HepG2 (cell line): ENCODE results near the gene SLC6A9. TPM values are rescaled to one million over a fixed set of nuclear protein-coding genes. Genes with fewer than 3 reads are reported as not detected.
A peak's percentile ranks its signal among the peaks of the same experiment; 100 is the strongest.

Experiments used
- ATAD3A ChIP-seq: sonication (generic); formaldehyde crosslinking; IDR thresholded peaks from 2 replicates; pipeline ENCODE4 v1.4.0; 2020; ENCODE audit warnings: missing genetic modification reagents
- ATF2 ChIP-seq: sonication (generic); formaldehyde crosslinking; IDR thresholded peaks from 2 replicates; pipeline ENCODE4 v1.4.0; 2020; ENCODE audit warnings: missing genetic modification reagents
- ATF7-NPFF ChIP-seq: sonication (generic); formaldehyde crosslinking; IDR thresholded peaks from 2 replicates; pipeline ENCODE4 v1.8.1; 2023; ENCODE audit warnings: mild to moderate bottlenecking, low read depth, missing genetic modification reagents, moderate library complexity
- ELF1 ChIP-seq: sonication (generic); formaldehyde crosslinking; IDR thresholded peaks from 2 replicates; pipeline ENCODE4 v1.4.0; 2020; ENCODE audit warnings: missing genetic modification reagents
- GABPB1 ChIP-seq: IDR thresholded peaks from 2 replicates; pipeline ENCODE4 v1.6.1; 2016; ENCODE audit warnings: mild to moderate bottlenecking, missing genetic modification reagents, moderate library complexity, missing compliant biosample characterization
- HOXA3 ChIP-seq: sonication (generic); formaldehyde crosslinking; IDR thresholded peaks from 2 replicates; pipeline ENCODE4 v1.5.0; 2020; ENCODE audit warnings: missing genetic modification reagents
- SALL1 ChIP-seq: sonication (generic); formaldehyde crosslinking; IDR thresholded peaks from 2 replicates; pipeline ENCODE4 v1.8.0; 2022; ENCODE audit warnings: mild to moderate bottlenecking, missing genetic modification reagents
- SALL2 ChIP-seq: sonication (generic); formaldehyde crosslinking; IDR thresholded peaks from 2 replicates; pipeline ENCODE4 v1.8.1; 2023; ENCODE audit warnings: mild to moderate bottlenecking, missing genetic modification reagents, inconsistent platforms
- SPEN ChIP-seq: sonication (generic); formaldehyde crosslinking; IDR thresholded peaks from 2 replicates; pipeline ENCODE4 v1.5.1; 2020; ENCODE audit warnings: low read depth, mild to moderate bottlenecking, missing genetic modification reagents
- U2AF1 ChIP-seq: fragments of 200-400 bp; formaldehyde crosslinking; optimal IDR thresholded peaks from 2 replicates; pipeline ENCODE3; 2017; ENCODE audit warnings: mild to moderate bottlenecking, low read depth, low read length
- YY1 ChIP-seq: IDR thresholded peaks from 2 replicates; pipeline ENCODE4 v1.6.1; 2011; ENCODE audit warnings: low read length, low read depth, moderate library complexity, mild to moderate bottlenecking; ENCODE audit not compliant: insufficient read depth, insufficient replicate concordance
- ZC3H13 ChIP-seq: sonication (generic); formaldehyde crosslinking; IDR thresholded peaks from 2 replicates; pipeline ENCODE4 v1.8.1; 2023; ENCODE audit warnings: mild to moderate bottlenecking, missing genetic modification reagents, moderate library complexity
- ZFP91 ChIP-seq: sonication (generic); formaldehyde crosslinking; IDR thresholded peaks from 2 replicates; pipeline ENCODE4 v1.9.0; 2022; ENCODE audit warnings: missing genetic modification reagents, mild to moderate bottlenecking, borderline replicate concordance
- ZNF160 ChIP-seq: sonication (generic); formaldehyde crosslinking; IDR thresholded peaks from 2 replicates; pipeline ENCODE4 v1.8.0; 2022; ENCODE audit warnings: mild to moderate bottlenecking, inconsistent platforms, missing genetic modification reagents
- ZNF30 ChIP-seq: sonication (generic); formaldehyde crosslinking; IDR thresholded peaks from 2 replicates; pipeline ENCODE4 v1.5.0; 2020; ENCODE audit warnings: mild to moderate bottlenecking, missing genetic modification reagents
- ZNF724P ChIP-seq: sonication (generic); formaldehyde crosslinking; IDR thresholded peaks from 2 replicates; pipeline ENCODE4 v1.8.0; 2022; ENCODE audit warnings: missing genetic modification reagents, borderline replicate concordance
- ZNF792 ChIP-seq: IDR thresholded peaks from 2 replicates; pipeline ENCODE4 v1.6.1; 2016
- ZNF891 ChIP-seq: sonication (generic); formaldehyde crosslinking; IDR thresholded peaks from 2 replicates; pipeline ENCODE4 v1.5.0; 2020; ENCODE audit warnings: mild to moderate bottlenecking, missing genetic modification reagents
- polyA plus RNA-seq, 8 experiments: library from polyadenylated mRNA; depleted of rRNA in 3 of 8; stranded (reverse) in 7 of 8; unstranded in 1 of 8; fragments of >200 nt; fragmentation: Illumina TruSeq in 4 of 8; extraction: Trizol in 4 of 8; gene quantifications; 2 replicates each; pipeline versions ENCODE4 v1.2.1 to v1.2.3, GENCODE V29; 2011 to 2016; ENCODE audit warnings: low read depth in 4 of 8, missing spikeins in 1 of 8, mixed read lengths in 1 of 8; ENCODE audit not compliant: insufficient read depth in 1 of 8
- total RNA-seq, 5 experiments: library from RNA; depleted of rRNA; stranded (reverse); fragments of >200 nt; fragmentation: Illumina TruSeq; extraction: Trizol; gene quantifications; 2 replicates each; pipeline ENCODE4 v1.2.3, GENCODE V29; 2016; ENCODE audit warnings: low read depth in 1 of 5
- TF ChIP-seq, protein P1 (sequence below): IDR thresholded peaks from 2 replicates; pipeline ENCODE4 v1.6.1; 2016; ENCODE audit warnings: mild to moderate bottlenecking, missing biosample characterization, missing genetic modification reagents
- TF ChIP-seq, protein P2 (sequence below): IDR thresholded peaks from 2 replicates; pipeline ENCODE4 v1.6.1; 2016; ENCODE audit warnings: mild to moderate bottlenecking

Gene SLC6A9
- total and polyA plus RNA-seq, 2 of the 13 experiments (the other 11 are each of a cell fraction or from before 2014, with no cell fraction given): 8.5 to 9.9 TPM

DNA sequence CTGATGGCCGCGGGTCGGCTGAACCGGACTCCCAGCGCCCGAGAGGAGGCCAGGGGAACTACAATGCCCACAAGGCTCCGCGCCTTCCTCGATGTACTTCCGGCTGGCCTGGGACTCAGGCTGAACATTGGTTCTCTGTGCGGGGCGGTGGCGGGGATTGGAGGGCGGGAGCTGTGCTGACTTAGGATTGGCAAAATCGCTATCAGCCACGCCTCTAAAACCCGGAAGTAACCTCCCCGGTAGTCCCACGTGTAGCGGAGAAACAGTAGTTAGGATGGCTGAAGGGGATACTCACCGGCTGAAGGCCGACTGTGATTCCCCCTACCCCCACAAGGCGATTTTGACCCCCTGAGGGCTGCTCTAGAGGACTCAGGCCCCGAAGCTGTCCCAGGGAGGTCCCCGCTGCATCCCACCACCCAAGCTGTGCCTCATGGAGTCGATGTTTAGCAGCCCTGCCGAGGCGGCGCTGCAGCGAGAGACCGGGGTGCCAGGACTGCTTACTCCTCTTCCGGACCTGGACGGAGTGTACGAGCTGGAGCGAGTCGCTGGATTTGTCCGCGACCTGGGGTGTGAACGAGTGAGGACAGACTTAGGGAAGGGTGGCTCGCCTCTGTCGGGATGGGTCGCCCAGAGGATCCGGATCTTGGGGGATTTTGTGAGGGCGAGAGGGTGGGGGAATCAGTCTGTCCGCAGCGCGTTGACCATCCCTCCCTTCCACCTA is 61.4 kb downstream of the SLC6A9 start, which contains the start of gene DPH2 (continued):
- TF ChIP-seq ATF2 (CRISPR knock-in tag): no peak
- TF ChIP-seq ZC3H13 (CRISPR knock-in tag): 0 out of 2 replicates have a peak, but pooled peaks have one; percentile 0
- peak; percentile 43 for TF ChIP-seq YY1
- TF ChIP-seq ELF1 (CRISPR knock-in tag): peak; percentile 86
- no peak for TF ChIP-seq U2AF1
- TF ChIP-seq HOXA3 (CRISPR knock-in tag): peak; percentile 40; the same call in 1 of the 2 replicates
- TF ChIP-seq ZNF891 (CRISPR knock-in tag): peak; percentile 23; the same call in 1 of the 2 replicates
- TF ChIP-seq ZFP91 (CRISPR knock-in tag): no peak; the same call in 1 of the 2 replicates
- TF ChIP-seq SPEN (CRISPR knock-in tag): peak; percentile 30; the same call in 1 of the 2 replicates
- TF ChIP-seq ZNF724P: peak; percentile 45; the same call in 1 of the 2 replicates
- TF ChIP-seq ATAD3A (CRISPR knock-in tag): no peak
- TF ChIP-seq, protein P1, sequence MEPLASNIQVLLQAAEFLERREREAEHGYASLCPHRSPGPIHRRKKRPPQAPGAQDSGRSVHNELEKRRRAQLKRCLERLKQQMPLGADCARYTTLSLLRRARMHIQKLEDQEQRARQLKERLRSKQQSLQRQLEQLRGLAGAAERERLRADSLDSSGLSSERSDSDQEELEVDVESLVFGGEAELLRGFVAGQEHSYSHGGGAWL (CRISPR knock-in tag): peak; percentile 64; the same call in 1 of the 2 replicates
- TF ChIP-seq ZNF160 (CRISPR knock-in tag): no peak
- TF ChIP-seq GABPB1 (CRISPR knock-in tag): peak; percentile 97
- TF ChIP-seq ZNF30 (CRISPR knock-in tag): no peak
- 0 out of 2 replicates have a peak, but pooled peaks have one; percentile 18 for TF ChIP-seq ZNF792 (CRISPR knock-in tag)
- 0 out of 2 replicates have a peak, but pooled peaks have one; percentile 24 for TF ChIP-seq SALL2 (CRISPR knock-in tag)
- TF ChIP-seq ATF7-NPFF (CRISPR knock-in tag): peak; percentile 55; the same call in 1 of the 2 replicates
- TF ChIP-seq SALL1 (CRISPR knock-in tag): peak; percentile 40; the same call in 1 of the 2 replicates
- TF ChIP-seq, protein P2, sequence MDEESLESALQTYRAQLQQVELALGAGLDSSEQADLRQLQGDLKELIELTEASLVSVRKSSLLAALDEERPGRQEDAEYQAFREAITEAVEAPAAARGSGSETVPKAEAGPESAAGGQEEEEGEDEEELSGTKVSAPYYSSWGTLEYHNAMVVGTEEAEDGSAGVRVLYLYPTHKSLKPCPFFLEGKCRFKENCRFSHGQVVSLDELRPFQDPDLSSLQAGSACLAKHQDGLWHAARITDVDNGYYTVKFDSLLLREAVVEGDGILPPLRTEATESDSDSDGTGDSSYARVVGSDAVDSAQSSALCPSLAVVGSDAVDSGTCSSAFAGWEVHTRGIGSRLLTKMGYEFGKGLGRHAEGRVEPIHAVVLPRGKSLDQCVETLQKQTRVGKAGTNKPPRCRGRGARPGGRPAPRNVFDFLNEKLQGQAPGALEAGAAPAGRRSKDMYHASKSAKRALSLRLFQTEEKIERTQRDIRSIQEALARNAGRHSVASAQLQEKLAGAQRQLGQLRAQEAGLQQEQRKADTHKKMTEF (CRISPR knock-in tag): 0 out of 2 replicates have a peak, but pooled peaks have one; percentile 26
